Adrenal gland (tissue), 12 donors: ENCODE measurements around the gene GMIP. TPM values are rescaled to one million over a fixed set of nuclear protein-coding genes. Genes with fewer than 3 reads are reported as not detected.
"Not testable (repeated sequence)": the region's sequence is repeated elsewhere in the genome, so short reads cannot be mapped to it uniquely, and the experiment has no call there.

ENCODE experiments used
- DNase-seq, 7 donors: peaks; one replicate each; pipeline ENCODE4 v3.0.0-alpha.2; 2019 to 2020
- H3K27ac ChIP-seq, 5 donors: fragments of 200-600 bp; sonication (generic) in 4 of 5; 1 replicate in 3 of 5; 2 replicates in 2 of 5; pipeline versions ENCODE4 v1.5.1 to v1.8.0; 2016 to 2020; ENCODE audit warnings: mild to moderate bottlenecking in 1 of 5
- H3K27me3 ChIP-seq: fragments of 200-600 bp; 2 replicates; pipeline ENCODE4 v1.8.0; 2021
- H3K36me3 ChIP-seq, 2 donors: fragments of 200-600 bp; replicated peaks in 1 of 2; 1 replicate in 1 of 2; 2 replicates in 1 of 2; pipeline versions ENCODE4 v1.5.1 to v1.8.0; 2018 to 2022
- H3K4me1 ChIP-seq, 2 donors: fragments of 200-600 bp; replicated peaks in 1 of 2; 1 replicate in 1 of 2; 2 replicates in 1 of 2; pipeline versions ENCODE4 v1.5.1 to v1.8.0; 2018 to 2021
- H3K4me3 ChIP-seq, 4 donors: fragments of 200-600 bp; sonication (generic) in 3 of 4; one replicate each; pipeline ENCODE4 v1.5.1; 2016 to 2018
- H3K9me3 ChIP-seq, 3 donors: fragments of 200-600 bp; sonication (generic) in 1 of 3; replicated peaks in 1 of 3; 1 replicate in 2 of 3; 2 replicates in 1 of 3; pipeline versions ENCODE4 v1.5.1 to v1.8.0; 2016 to 2021
- CTCF ChIP-seq, 6 experiments: fragments of 450-650 bp in 4 of 6; fragments of 200-600 bp in 2 of 6; sonication (generic) in 1 of 6; IDR thresholded peaks; 1 replicate in 5 of 6; 2 replicates in 1 of 6; pipeline versions ENCODE4 v1.5.1 to v1.8.0; 2016 to 2021; ENCODE audit warnings: antibody characterized with exemption in 6 of 6, mild to moderate bottlenecking in 2 of 6, moderate library complexity in 1 of 6
- POLR2A ChIP-seq, 2 donors: fragments of 450-650 bp; IDR thresholded peaks; one replicate each; pipeline ENCODE4 v1.6.1; 2017; ENCODE audit warnings: antibody characterized with exemption in 2 of 2, mild to moderate bottlenecking in 2 of 2, moderate library complexity in 1 of 2
- WGBS, 4 donors: extraction: QIAGEN DNeasy Blood & Tissue Kit in 2 of 4; methylation state at CpG; one replicate each; pipeline versions ENCODE4 v1.1.5 to v1.1.7; 2013 to 2017; 5-methylcytosine and 5-hydroxymethylcytosine counted together
- intact Hi-C, 2 donors: fragments of 100-400 bp; cut with DNase I; formaldehyde crosslinking; loops; one replicate each; pipeline versions ENCODE4 v1.14.1 to v1.15.0; 2022 to 2023
- polyA plus RNA-seq, 3 donors: library from polyadenylated mRNA; stranded (reverse); fragments of 200-250 nt in 2 of 3; fragments of 350-450 nt in 1 of 3; fragmentation: Illumina TruSeq in 1 of 3; extraction: RNeasy Lipid Tissue Mini Kit (QIAGEN cat#74804) in 1 of 3; gene quantifications; one replicate each; pipeline ENCODE4 v1.2.3, GENCODE V29; 2013 to 2014
- total RNA-seq, 9 donors: library from RNA; depleted of rRNA in 4 of 9; stranded (reverse); fragments of >200 nt in 4 of 9; fragments of 120-200 nt in 1 of 9; fragmentation: NEBNext Ultra II Directional in 1 of 9; extraction: Animal tissue kit (Norgen Biotek cat#: 25700) in 1 of 9; gene quantifications; one replicate each; pipeline versions ENCODE4 v1.1.0 to v1.2.4, GENCODE V29; 2013 to 2023
- donor health status: healthy with polysubstance abuse.
- donor health status: Bipolar disorder and iron deficiency.
- donor health status: DM: yes; HTN: yes; CAD: no.
- donor health status: DM: no; HTN: no; CAD: no.
- donor health status: DM: no; HTN: no; CAD: no.
- donor health status: DM: yes; HTN: yes; CAD: no.

GMIP gene
- total and polyA plus RNA-seq, 12 donors, result 0.44 to 17.0 (median 9.6) TPM

- peaks cover 6% of the 10 kb centered on the region for H3K27me3 ChIP-seq
Observed at GRCh38 chr19:19618219-19619051, 25.0 kb downstream of the GMIP start, which contains the start of gene PBX4. PBX4 (minus strand) TSS chr19:19618687; CDS start chr19:19618629, 58 bp downstream.

GRCh38 chr19:19615086-19615485 is 28.4 kb downstream of the GMIP start:
- no peaks in the 10 kb centered on the region for H3K9me3 ChIP-seq
- peaks cover 6% of the 10 kb centered on the region for H3K27me3 ChIP-seq
- H3K4me1 ChIP-seq, result no peaks in the 10 kb centered on the region
- 82 to 89% (median 86%) methylated on average over 3 of the region's 3 CpGs for WGBS, 4 donors
- DNase-seq, result no peak
- H3K27ac ChIP-seq, result no peak overlapping the region
- TF ChIP-seq POLR2A (IDR thresholded peaks at IDR 0.05) (no peak), CTCF (IDR thresholded peaks at IDR 0.05) (no peak)
- H3K36me3 ChIP-seq, result no peaks in the 10 kb centered on the region
- H3K4me3 ChIP-seq, result no peak overlapping the region
- intact Hi-C loops, result no loop called here

More at GRCh38 chr19:19618219-19619051, 25.0 kb downstream of the GMIP start, which contains the start of gene PBX4:
- no peak for TF ChIP-seq CTCF (IDR thresholded peaks at IDR 0.05)
- no peak for TF ChIP-seq POLR2A (IDR thresholded peaks at IDR 0.05)
- Histone ChIP-seq H3K36me3 (no peaks in the 10 kb centered on the region), H3K4me1 (no peaks in the 10 kb centered on the region), H3K27ac (no peak within 1 kb of the TSS), H3K4me3 (peak within 1 kb of the TSS in 1 of 4 donors; percentile 35), H3K9me3 (no peaks in the 10 kb centered on the region)
- 6 to 20% (median 11%) methylated on average over 24 to 80 of the region's 80 CpGs for WGBS, 4 donors
- intact Hi-C loops, result no loop called here
- DNase-seq, result peak; percentile 78 to 96 (median 87)

GRCh38 chr19:19613506-19613905 is 30.0 kb downstream of the GMIP start:
- no peak overlapping the region for H3K4me3 ChIP-seq
- H3K9me3 ChIP-seq, result no peaks in the 10 kb centered on the region
- TF ChIP-seq POLR2A (IDR thresholded peaks at IDR 0.05), result no peak
- no peak for TF ChIP-seq CTCF (IDR thresholded peaks at IDR 0.05)
- DNase-seq, result no peak
- H3K4me1 ChIP-seq, result no peaks in the 10 kb centered on the region
- WGBS, 4 donors, result 81 to 88% (median 84%) methylated on average over 4 of the region's 4 CpGs
- intact Hi-C loops, result no loop called here
- H3K27ac ChIP-seq, result no peak overlapping the region
- no peaks in the 10 kb centered on the region for H3K36me3 ChIP-seq
- peaks cover 6% of the 10 kb centered on the region for H3K27me3 ChIP-seq

- WGBS, 4 donors, result 78 to 87% (median 86%) methylated on average over 10 of the region's 10 CpGs
- no peak overlapping the region for H3K4me3 ChIP-seq
- intact Hi-C loops, result no loop called here
Observed at GRCh38 chr19:19610376-19611202, 32.9 kb downstream of the GMIP start.

GRCh38 chr19:19606686-19607085 is 36.8 kb downstream of the GMIP start:
- intact Hi-C loops, H3K9me3 ChIP-seq, H3K36me3 ChIP-seq, H3K4me3 ChIP-seq, H3K27me3 ChIP-seq, DNase-seq, H3K27ac ChIP-seq, H3K4me1 ChIP-seq: not testable (repeated sequence)
- 93 to 99% (median 95%) methylated on average over 7 to 8 of the region's 8 CpGs for WGBS, 4 donors

More at GRCh38 chr19:19610376-19611202, 32.9 kb downstream of the GMIP start:
- Histone ChIP-seq H3K4me1 (no peaks in the 10 kb centered on the region), H3K36me3 (no peaks in the 10 kb centered on the region), H3K9me3 (no peaks in the 10 kb centered on the region), H3K27ac (no peak overlapping the region), H3K27me3 (no peaks in the 10 kb centered on the region)
- no peak for DNase-seq
- TF ChIP-seq POLR2A (IDR thresholded peaks at IDR 0.05) (no peak), CTCF (IDR thresholded peaks at IDR 0.05) (no peak)
